ENCODE data around the gene ADGRV1.

DNA sequence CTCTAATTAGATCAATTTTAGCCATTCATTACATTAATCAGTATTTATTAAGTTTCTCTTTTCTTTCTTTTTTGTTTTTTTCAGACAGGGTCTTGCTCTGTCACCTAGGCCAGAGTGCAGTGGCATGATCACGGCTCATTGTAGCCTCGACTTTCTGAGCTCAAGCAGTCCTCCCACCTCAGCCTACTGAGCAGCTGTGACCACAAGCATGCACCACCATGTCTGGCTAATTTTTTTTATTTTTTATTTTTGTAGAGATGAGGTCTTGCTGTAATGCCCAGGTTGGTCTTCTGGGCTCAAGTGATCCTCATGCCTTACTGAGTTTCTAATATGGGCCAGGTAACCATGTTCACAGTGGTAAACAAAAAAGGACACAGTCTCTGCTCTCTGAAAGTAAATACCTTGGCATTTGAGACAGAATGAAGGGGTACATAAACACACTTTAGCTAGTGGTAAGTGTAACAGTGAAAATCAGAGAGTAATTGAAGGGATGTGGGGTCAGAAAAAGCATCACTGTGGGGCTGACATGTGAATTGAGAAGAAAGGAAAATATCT is 336.3 kb downstream of the ADGRV1 start:
- TF ChIP-seq, protein P1, sequence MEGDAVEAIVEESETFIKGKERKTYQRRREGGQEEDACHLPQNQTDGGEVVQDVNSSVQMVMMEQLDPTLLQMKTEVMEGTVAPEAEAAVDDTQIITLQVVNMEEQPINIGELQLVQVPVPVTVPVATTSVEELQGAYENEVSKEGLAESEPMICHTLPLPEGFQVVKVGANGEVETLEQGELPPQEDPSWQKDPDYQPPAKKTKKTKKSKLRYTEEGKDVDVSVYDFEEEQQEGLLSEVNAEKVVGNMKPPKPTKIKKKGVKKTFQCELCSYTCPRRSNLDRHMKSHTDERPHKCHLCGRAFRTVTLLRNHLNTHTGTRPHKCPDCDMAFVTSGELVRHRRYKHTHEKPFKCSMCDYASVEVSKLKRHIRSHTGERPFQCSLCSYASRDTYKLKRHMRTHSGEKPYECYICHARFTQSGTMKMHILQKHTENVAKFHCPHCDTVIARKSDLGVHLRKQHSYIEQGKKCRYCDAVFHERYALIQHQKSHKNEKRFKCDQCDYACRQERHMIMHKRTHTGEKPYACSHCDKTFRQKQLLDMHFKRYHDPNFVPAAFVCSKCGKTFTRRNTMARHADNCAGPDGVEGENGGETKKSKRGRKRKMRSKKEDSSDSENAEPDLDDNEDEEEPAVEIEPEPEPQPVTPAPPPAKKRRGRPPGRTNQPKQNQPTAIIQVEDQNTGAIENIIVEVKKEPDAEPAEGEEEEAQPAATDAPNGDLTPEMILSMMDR (IDR thresholded peaks at IDR 0.05; ENCODE audit: extremely low read depth in 1 of 2, insufficient read depth in 1 of 2, low read depth in 1 of 2, low read length in 2 of 2), result no peak
- no peak for TF ChIP-seq FOS (IDR thresholded peaks at IDR 0.05; ENCODE audit: borderline replicate concordance, insufficient read depth, low read length)
